Lung (tissue), 12 donors: ENCODE results near the gene CYP1A1. TPM values are rescaled to one million over a fixed set of nuclear protein-coding genes. Genes with fewer than 3 reads are reported as not detected.

Experiments
- ATAC-seq: fragments of 200-7000 bp; cut with Tn5 transposase; one replicate; pipeline ENCODE4 v1.9.1; 2020; ENCODE audit warnings: moderate number of reproducible peaks; ENCODE audit not compliant: insufficient read depth, low FRiP score
- DNase-seq, 3 donors: peaks; one replicate each; pipeline ENCODE4 v3.0.0-alpha.2; 2013 to 2017
- H3K27ac ChIP-seq, 2 donors: one replicate each; pipeline ENCODE4 v1.5.1; 2013; ENCODE audit warnings: mild to moderate bottlenecking in 2 of 2, moderate library complexity in 2 of 2, control low read depth in 1 of 2, inconsistent platforms in 1 of 2, low read depth in 1 of 2, low read length in 1 of 2
- H3K27me3 ChIP-seq, 3 donors: one replicate each; pipeline ENCODE4 v1.5.1; 2013; ENCODE audit warnings: low read length in 2 of 3; ENCODE audit not compliant: control insufficient read depth in 3 of 3, insufficient read depth in 3 of 3
- H3K36me3 ChIP-seq, 4 donors: one replicate each; pipeline ENCODE4 v1.5.1; 2013; ENCODE audit warnings: low read length in 4 of 4, mild to moderate bottlenecking in 1 of 4, moderate library complexity in 1 of 4; ENCODE audit not compliant: control insufficient read depth in 4 of 4, insufficient read depth in 4 of 4
- H3K4me1 ChIP-seq, 5 donors: one replicate each; pipeline ENCODE4 v1.5.1; 2013; ENCODE audit warnings: low read length in 5 of 5, mild to moderate bottlenecking in 2 of 5, moderate library complexity in 1 of 5; ENCODE audit not compliant: control insufficient read depth in 5 of 5, insufficient read depth in 5 of 5
- H3K4me3 ChIP-seq: one replicate; pipeline ENCODE4 v1.5.1; 2013; ENCODE audit warnings: mild to moderate bottlenecking, control low read depth, moderate library complexity
- H3K9ac ChIP-seq, 2 donors: one replicate each; pipeline ENCODE4 v1.5.1; 2013; ENCODE audit warnings: low read length in 2 of 2, control low read depth in 1 of 2; ENCODE audit not compliant: insufficient read depth in 1 of 2
- H3K9me3 ChIP-seq, 4 donors: one replicate each; pipeline ENCODE4 v1.5.1; 2013; ENCODE audit warnings: low read length in 3 of 4, mild to moderate bottlenecking in 1 of 4, moderate library complexity in 1 of 4; ENCODE audit not compliant: control insufficient read depth in 4 of 4, insufficient read depth in 3 of 4
- CTCF ChIP-seq: IDR thresholded peaks from 2 replicates; pipeline ENCODE4 v1.5.1; 2012; ENCODE audit warnings: mild to moderate bottlenecking; ENCODE audit errors: control extremely low read depth, extremely low read depth
- WGBS, 2 donors: extraction: QIAGEN DNeasy Blood & Tissue Kit; methylation state at CpG; one replicate each; pipeline ENCODE4 v1.1.7; 2013; 5-methylcytosine and 5-hydroxymethylcytosine counted together
- polyA plus RNA-seq, 2 donors: library from polyadenylated mRNA; stranded (reverse); fragments of 200-250 nt; gene quantifications; one replicate each; pipeline ENCODE4 v1.2.1, GENCODE V29; 2013
- total RNA-seq, 2 donors: library from RNA; depleted of rRNA in 1 of 2; stranded (reverse); fragments of >200 nt in 1 of 2; gene quantifications; one replicate each; pipeline ENCODE4 v1.2.1, GENCODE V29; 2014 to 2021
- donor health status: control.
- donor health status: control.
- donor health status: Bipolar disorder and iron deficiency.
- donor health status: healthy.
- donor health status: DM: yes; HTN: yes; CAD: no.

CYP1A1 gene
- total and polyA plus RNA-seq, 4 donors: 0.31 to 15.0 (median 0.73) TPM

GRCh38 chr15:74722591-74722990 is 2.7 kb downstream of the CYP1A1 start:
- 83 to 93% methylated on average over 13 of the region's 13 CpGs for WGBS, 2 donors
- H3K4me1 ChIP-seq: peaks cover 0 to 30% (median 0%) of the 10 kb centered on the region in 5 donors
- ATAC-seq: no peak
- no peak overlapping the region for H3K9ac ChIP-seq
- no peak for DNase-seq
- H3K27ac ChIP-seq: peak overlapping the region in 1 of 2 donors; percentile 43
- TF ChIP-seq CTCF: no peak
- peaks cover 0 to 27% (median 19%) of the 10 kb centered on the region in 3 donors for H3K27me3 ChIP-seq
- peaks cover 0 to 4% (median 0%) of the 10 kb centered on the region in 4 donors for H3K9me3 ChIP-seq
- H3K4me3 ChIP-seq: no peak overlapping the region
- H3K36me3 ChIP-seq: peaks cover 0 to 3% (median 0%) of the 10 kb centered on the region in 4 donors

- no peak for ATAC-seq
- no peak for DNase-seq
- H3K36me3 ChIP-seq: peaks cover 0 to 3% (median 0%) of the 10 kb centered on the region in 4 donors
- no peak overlapping the region for H3K9ac ChIP-seq
- TF ChIP-seq CTCF: no peak
- H3K27me3 ChIP-seq: peaks cover 0 to 3% (median 0%) of the 10 kb centered on the region in 3 donors
- peaks cover 0 to 8% (median 0%) of the 10 kb centered on the region in 5 donors for H3K4me1 ChIP-seq
- H3K4me3 ChIP-seq: no peak overlapping the region
- H3K9me3 ChIP-seq: peaks cover 0 to 4% (median 0%) of the 10 kb centered on the region in 4 donors
- H3K27ac ChIP-seq: no peak overlapping the region
- 65 to 75% methylated on average over 5 of the region's 5 CpGs for WGBS, 2 donors
Measured at GRCh38 chr15:74716651-74717050, 8.7 kb downstream of the CYP1A1 start.

GRCh38 chr15:74712311-74712710 is 13.0 kb downstream of the CYP1A1 start:
- peaks cover 0 to 2% (median 0%) of the 10 kb centered on the region in 5 donors for H3K4me1 ChIP-seq
- 60 to 71% methylated on average over 3 of the region's 3 CpGs for WGBS, 2 donors
- DNase-seq: no peak

More at GRCh38 chr15:74712311-74712710, 13.0 kb downstream of the CYP1A1 start:
- TF ChIP-seq CTCF: no peak
- Histone ChIP-seq H3K9ac (no peak overlapping the region), H3K36me3 (no peaks in the 10 kb centered on the region), H3K27ac (no peak overlapping the region), H3K9me3 (peaks cover 0 to 2% (median 0%) of the 10 kb centered on the region in 4 donors), H3K4me3 (no peak overlapping the region), H3K27me3 (no peaks in the 10 kb centered on the region)
- no peak for ATAC-seq
